ENCODE data around the gene SPTA1. TPM values are rescaled to one million over a fixed set of nuclear protein-coding genes. Genes with fewer than 3 reads are reported as not detected.
"Not testable (repeated sequence)": the region's sequence is repeated elsewhere in the genome, so short reads cannot be mapped to it uniquely, and the experiment has no call there.

Gene SPTA1
- total RNA-seq, 4 donors from 2014 or later: 0.02 TPM; not detected in 3

GRCh38 chr1:158691907-158692306, 5.4 kb upstream of the SPTA1 start:
- DNase-seq (ENCODE audit: low spot score in 2 of 2): no peak
- intact Hi-C loops (cut with DNase I; ENCODE audit: low total_unique reads): no loop called here
- TF ChIP-seq CTCF (IDR thresholded peaks at IDR 0.05) (no peak), POLR2A (IDR thresholded peaks at IDR 0.05) (no peak)
- no peak overlapping the region for H3K4me3 ChIP-seq (ENCODE audit: low read depth, poor library complexity, severe bottlenecking)

GRCh38 chr1:158691149-158691548, 4.6 kb upstream of the SPTA1 start:
- H3K4me3 ChIP-seq (ENCODE audit: low read depth, poor library complexity, severe bottlenecking); intact Hi-C loops (cut with DNase I; ENCODE audit: low total_unique reads); DNase-seq (ENCODE audit: low spot score in 2 of 2): not testable (repeated sequence)
- 31 to 39% methylated on average over 1 of the region's 1 CpG for WGBS, 2 donors

- no peak for TF ChIP-seq POLR2A (IDR thresholded peaks at IDR 0.05)
- no peak for TF ChIP-seq CTCF (IDR thresholded peaks at IDR 0.05)
- DNase-seq (ENCODE audit: low spot score in 2 of 2): no peak
- no peak overlapping the region for H3K4me3 ChIP-seq (ENCODE audit: low read depth, poor library complexity, severe bottlenecking)
- intact Hi-C loops (cut with DNase I; ENCODE audit: low total_unique reads): no loop called here
Measured at GRCh38 chr1:158689875-158690274, 3.4 kb upstream of the SPTA1 start.

GRCh38 chr1:158689110-158689509, 2.6 kb upstream of the SPTA1 start:
- TF ChIP-seq CTCF (IDR thresholded peaks at IDR 0.05): no peak
- no peak for TF ChIP-seq POLR2A (IDR thresholded peaks at IDR 0.05)
- no peak overlapping the region for H3K4me3 ChIP-seq (ENCODE audit: low read depth, poor library complexity, severe bottlenecking)
- DNase-seq (ENCODE audit: low spot score in 2 of 2): no peak
- 55 to 68% methylated on average over 1 of the region's 1 CpG for WGBS, 2 donors
- intact Hi-C loops (cut with DNase I; ENCODE audit: low total_unique reads): no loop called here

GRCh38 chr1:158688343-158688742, 1.8 kb upstream of the SPTA1 start:
- DNase-seq (ENCODE audit: low spot score in 2 of 2); H3K4me3 ChIP-seq (ENCODE audit: low read depth, poor library complexity, severe bottlenecking); intact Hi-C loops (cut with DNase I; ENCODE audit: low total_unique reads): not testable (repeated sequence)
- 95 to 100% methylated on average over 1 of the region's 1 CpG for WGBS, 2 donors

GRCh38 chr1:158687037-158687436, 522 bp upstream of the SPTA1 start:
- intact Hi-C loops (cut with DNase I; ENCODE audit: low total_unique reads): no loop called here
- no peak for TF ChIP-seq CTCF (IDR thresholded peaks at IDR 0.05)
- no peak for TF ChIP-seq POLR2A (IDR thresholded peaks at IDR 0.05)
- DNase-seq (ENCODE audit: low spot score in 2 of 2): no peak
- no peak overlapping the region for H3K4me3 ChIP-seq (ENCODE audit: low read depth, poor library complexity, severe bottlenecking)

GRCh38 chr1:158685085-158685484, 1.4 kb downstream of the SPTA1 start:
- 71 to 76% methylated on average over 7 of the region's 7 CpGs for WGBS, 2 donors
- intact Hi-C loops (cut with DNase I; ENCODE audit: low total_unique reads): no loop called here
- DNase-seq (ENCODE audit: low spot score in 2 of 2): no peak
- TF ChIP-seq CTCF (IDR thresholded peaks at IDR 0.05) (no peak), POLR2A (IDR thresholded peaks at IDR 0.05) (no peak)
- H3K4me3 ChIP-seq (ENCODE audit: low read depth, poor library complexity, severe bottlenecking): no peak overlapping the region

Measured in lower leg skin (tissue), 4 donors.